Small intestine (tissue), 7 donors: ENCODE data around the gene LMTK3. TPM values are rescaled to one million over a fixed set of nuclear protein-coding genes. Genes with fewer than 3 reads are reported as not detected.
A peak's percentile ranks its signal among the peaks of the same experiment; 100 is the strongest.

Source experiments
- DNase-seq, 2 donors: peaks; one replicate each; pipeline versions ENCODE4 v3.0.0 to v3.0.0-alpha.2; 2013
- FAIRE-seq: peaks from 2 replicates; lab custom pipeline; 2012; peaks lifted over from hg19 to GRCh38; lab: Jason Lieb, UNC
- H3K27ac ChIP-seq, 3 donors: one replicate each; pipeline ENCODE4 v1.5.1; 2013; ENCODE audit warnings: low read length in 2 of 3, mild to moderate bottlenecking in 2 of 3, control low read depth in 1 of 3, inconsistent platforms in 1 of 3, low read depth in 1 of 3, moderate library complexity in 1 of 3
- H3K27me3 ChIP-seq, 3 donors: one replicate each; pipeline ENCODE4 v1.6.1; 2013; ENCODE audit warnings: low read length in 3 of 3, inconsistent platforms in 1 of 3; ENCODE audit not compliant: control insufficient read depth in 3 of 3, insufficient read depth in 3 of 3
- H3K36me3 ChIP-seq, 3 donors: one replicate each; pipeline ENCODE4 v1.6.1; 2013; ENCODE audit warnings: low read length in 3 of 3, inconsistent platforms in 1 of 3, low read depth in 1 of 3, mild to moderate bottlenecking in 1 of 3, moderate library complexity in 1 of 3; ENCODE audit not compliant: control insufficient read depth in 3 of 3, insufficient read depth in 2 of 3
- H3K4me1 ChIP-seq, 3 donors: one replicate each; pipeline ENCODE4 v1.6.1; 2013; ENCODE audit warnings: low read length in 2 of 3, inconsistent platforms in 1 of 3, low read depth in 1 of 3, mild to moderate bottlenecking in 1 of 3, moderate library complexity in 1 of 3; ENCODE audit not compliant: control insufficient read depth in 3 of 3, insufficient read depth in 2 of 3
- H3K4me3 ChIP-seq, 3 donors: one replicate each; pipeline ENCODE4 v1.5.1; 2013; ENCODE audit warnings: low read length in 3 of 3, control low read depth in 1 of 3, inconsistent platforms in 1 of 3, low read depth in 1 of 3, mild to moderate bottlenecking in 1 of 3, moderate library complexity in 1 of 3
- H3K9me3 ChIP-seq, 2 donors: one replicate each; pipeline ENCODE4 v1.6.1; 2013; ENCODE audit warnings: low read depth in 1 of 2, low read length in 1 of 2; ENCODE audit not compliant: control insufficient read depth in 2 of 2, insufficient read depth in 1 of 2
- WGBS, 3 donors: extraction: QIAGEN DNeasy Blood & Tissue Kit; methylation state at CpG; one replicate each; pipeline ENCODE4 v1.1.7; 2013; 5-methylcytosine and 5-hydroxymethylcytosine counted together
- polyA plus RNA-seq, 4 donors: library from polyadenylated mRNA; stranded (reverse) in 3 of 4; unstranded in 1 of 4; fragments of 200-250 nt in 3 of 4; fragments of 120-200 nt in 1 of 4; gene quantifications; one replicate each; pipeline versions ENCODE4 v1.2.1 to v1.2.3, GENCODE V29; 2013
- donor health status: healthy with polysubstance abuse.
- donor health status: control.
- donor health status: control.
- donor health status: Bipolar disorder and iron deficiency.
- donor health status: healthy.

Gene LMTK3
- polyA plus RNA-seq, 4 donors, result 3.6 to 7.6 (median 7.1) TPM

DNA sequence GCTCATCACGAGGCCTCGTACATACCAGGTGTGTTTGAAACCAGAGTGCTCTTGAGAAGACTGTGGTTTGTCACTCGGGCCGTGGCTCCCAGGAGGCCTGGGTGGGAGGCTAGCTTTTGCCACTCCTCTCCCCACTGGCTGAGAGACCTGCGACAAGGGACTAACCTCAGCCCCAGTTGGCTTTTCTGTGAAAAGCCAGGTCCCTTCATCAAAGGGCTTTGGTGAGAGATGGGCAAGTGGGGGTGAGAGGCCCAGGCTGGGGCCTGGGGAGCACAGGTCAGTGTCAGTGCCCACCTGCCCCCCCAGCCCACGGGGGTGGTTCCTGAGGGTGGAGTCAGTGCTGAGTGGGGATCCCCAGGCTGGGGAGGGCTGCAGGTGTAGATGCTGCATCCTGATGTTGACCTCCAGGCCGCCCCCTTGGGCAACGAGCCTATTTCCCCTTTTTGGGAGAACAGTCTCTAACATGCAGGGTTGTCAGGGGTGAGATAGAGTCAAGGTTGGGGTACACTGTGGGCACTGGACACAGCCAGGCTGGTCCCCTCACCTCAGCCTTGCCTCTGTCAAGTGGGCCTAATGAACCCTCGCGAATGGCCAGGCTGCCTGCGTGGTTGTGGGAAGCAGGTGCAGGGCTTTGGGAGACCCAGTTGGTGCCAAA, 55.6 kb downstream of the LMTK3 start:
- Histone ChIP-seq H3K9me3 (no peaks in the 10 kb centered on the region), H3K4me1 (no peaks in the 10 kb centered on the region), H3K27ac (no peak overlapping the region), H3K4me3 (no peak overlapping the region), H3K36me3 (peaks cover 15 to 67% (median 15%) of the 10 kb centered on the region in 3 donors), H3K27me3 (no peaks in the 10 kb centered on the region)
- FAIRE-seq (no peak), DNase-seq (no peak)
- 84 to 92% (median 87%) methylated on average over 11 of the region's 11 CpGs for WGBS, 3 donors

DNA sequence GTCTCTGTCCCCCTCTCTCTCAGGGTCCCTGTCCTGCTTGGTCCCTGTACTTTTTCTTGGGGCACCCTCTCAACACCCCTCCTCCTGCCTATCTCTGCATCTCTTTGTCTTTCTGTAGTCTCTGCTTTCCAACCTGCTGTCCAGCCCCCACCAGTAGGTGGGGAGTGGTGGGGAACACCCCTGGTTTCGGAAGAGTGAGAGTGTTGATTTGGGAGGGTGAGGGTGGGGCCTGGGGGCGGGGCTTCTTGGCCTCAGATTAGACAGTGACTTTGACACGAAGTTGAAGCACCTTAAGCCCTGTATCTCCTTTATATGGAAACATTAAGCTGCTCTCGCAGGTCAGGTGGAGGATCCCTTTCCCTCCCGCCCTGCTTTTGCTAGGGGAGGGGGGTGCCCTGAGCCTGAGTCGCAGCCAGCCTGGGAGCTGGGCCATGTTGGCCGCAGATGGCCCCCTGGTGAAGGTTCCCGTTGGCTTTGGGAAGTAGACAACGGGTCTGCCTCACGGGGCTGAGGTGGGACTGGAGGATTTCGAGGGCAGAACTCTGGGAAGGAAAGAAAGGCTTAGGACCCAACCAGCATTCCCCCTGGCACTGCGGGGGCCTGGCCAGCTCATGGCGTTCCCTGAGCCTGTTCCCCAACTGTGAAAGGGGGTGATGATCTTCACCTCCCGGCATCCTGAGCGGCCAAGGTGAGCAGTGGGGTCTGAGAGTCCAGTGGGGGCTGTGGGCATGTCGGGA, 56.3 kb downstream of the LMTK3 start, which contains the start of gene KCNJ14:
KCNJ14 (plus strand) TSS at position 404 of the 737 bp plus-strand sequence. CDS start 6,151 bp downstream, outside the sequence.
- DNase-seq, result no peak
- Histone ChIP-seq H3K4me3 (no peak within 1 kb of the TSS), H3K4me1 (no peaks in the 10 kb centered on the region), H3K27ac (no peak within 1 kb of the TSS), H3K9me3 (no peaks in the 10 kb centered on the region), H3K36me3 (peaks cover 18 to 74% (median 20%) of the 10 kb centered on the region in 3 donors), H3K27me3 (no peaks in the 10 kb centered on the region)
- no peak for FAIRE-seq
- 86 to 91% (median 86%) methylated on average over 16 of the region's 16 CpGs for WGBS, 3 donors

DNA sequence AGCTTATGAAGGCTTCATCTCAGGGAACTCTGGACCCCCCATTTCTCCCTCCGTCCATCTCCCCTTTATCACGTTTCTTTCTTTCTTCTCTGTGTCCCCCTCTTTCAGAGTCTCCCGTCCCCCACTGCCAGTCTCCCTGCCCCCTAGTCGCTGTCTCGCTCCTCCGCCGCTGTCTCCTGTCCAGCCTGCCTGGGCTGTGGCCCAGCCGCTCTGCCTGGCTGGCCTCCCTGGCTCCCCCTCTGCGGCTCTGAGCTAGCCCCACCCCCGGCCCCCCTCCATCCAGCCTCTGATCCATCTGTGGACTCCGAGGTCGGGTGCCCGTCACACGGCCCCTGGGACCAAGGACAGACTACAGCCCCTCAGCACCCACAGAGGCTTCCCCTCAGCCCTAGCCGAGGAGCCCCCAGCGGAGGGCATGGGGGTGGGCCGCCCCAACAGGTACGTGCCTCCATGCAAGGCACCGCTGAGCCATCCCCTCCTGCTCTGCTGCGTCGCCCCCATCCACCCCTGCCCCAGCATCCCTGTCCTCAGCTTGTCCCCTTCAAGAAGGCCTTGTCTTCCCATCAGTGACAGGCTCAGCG, 57.4 kb downstream of the LMTK3 start:
- Histone ChIP-seq H3K4me1 (no peaks in the 10 kb centered on the region), H3K27me3 (no peaks in the 10 kb centered on the region), H3K36me3 (peaks cover 25 to 85% (median 26%) of the 10 kb centered on the region in 3 donors), H3K9me3 (no peaks in the 10 kb centered on the region), H3K4me3 (no peak overlapping the region), H3K27ac (no peak overlapping the region)
- no peak for FAIRE-seq
- 92 to 96% (median 94%) methylated on average over 22 of the region's 22 CpGs for WGBS, 3 donors
- DNase-seq, result no peak

DNA sequence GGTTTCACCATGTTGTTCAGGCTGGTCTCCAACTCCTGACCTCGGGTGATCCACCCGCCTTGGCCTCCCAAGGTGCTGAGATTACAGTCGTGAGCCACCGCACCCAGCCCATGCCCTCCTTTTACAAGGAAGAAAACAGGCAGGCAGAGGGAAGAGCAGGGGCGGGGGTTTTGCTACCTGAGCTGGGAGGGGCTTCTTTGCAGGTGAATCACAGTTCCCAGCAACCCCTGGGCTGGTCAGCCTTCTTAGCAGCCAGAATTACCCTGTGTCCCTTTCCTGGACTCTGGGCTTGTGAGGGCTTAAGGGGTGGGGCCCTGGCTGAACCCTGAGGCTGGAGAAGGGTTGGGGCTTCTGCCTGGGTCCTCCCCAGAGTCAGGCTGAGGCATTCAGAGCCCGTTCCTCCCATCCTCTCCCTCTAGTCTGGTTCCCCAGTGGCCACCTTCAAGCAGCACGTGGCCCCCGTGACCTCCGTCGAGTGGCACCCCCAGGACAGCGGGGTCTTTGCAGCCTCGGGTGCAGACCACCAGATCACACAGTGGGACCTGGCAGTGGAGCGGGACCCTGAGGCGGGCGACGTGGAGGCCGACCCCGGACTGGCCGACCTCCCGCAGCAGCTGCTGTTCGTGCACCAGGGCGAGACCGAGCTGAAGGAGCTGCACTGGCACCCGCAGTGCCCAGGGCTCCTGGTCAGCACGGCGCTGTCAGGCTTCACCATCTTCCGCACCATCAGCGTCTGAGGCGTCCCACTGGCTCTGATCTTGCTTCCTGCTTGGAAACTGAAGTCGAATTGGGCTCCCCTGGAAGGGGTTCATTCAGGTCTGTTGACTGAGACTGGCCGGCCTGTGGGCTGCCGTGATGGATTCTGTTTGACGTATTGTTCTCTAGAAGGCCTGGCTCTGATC, 59.1 kb downstream of the LMTK3 start:
- FAIRE-seq, result no peak

DNA sequence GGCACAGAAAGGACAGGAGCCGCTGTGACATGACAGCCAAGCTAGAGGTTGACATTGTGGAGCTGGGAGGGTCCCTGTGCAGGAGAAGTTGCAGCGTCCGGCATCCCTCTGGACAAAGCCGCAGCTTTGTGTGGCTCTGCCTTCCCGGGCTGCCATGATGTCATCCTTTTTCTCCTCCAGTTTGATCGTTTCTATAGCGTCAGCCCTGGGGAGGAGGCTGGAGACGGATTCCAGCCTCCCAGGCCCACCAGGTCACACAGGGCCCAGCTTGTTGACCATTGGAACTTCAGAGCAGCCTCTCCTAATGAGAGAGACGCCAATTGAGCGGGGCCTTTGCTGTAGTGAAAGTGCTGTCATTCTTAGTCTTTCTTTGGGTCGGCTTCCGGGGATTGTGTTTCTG, 60.0 kb downstream of the LMTK3 start:
- no peak for DNase-seq
- 89 to 91% (median 91%) methylated on average over 12 of the region's 12 CpGs for WGBS, 3 donors
- Histone ChIP-seq H3K27ac (no peak overlapping the region), H3K27me3 (no peaks in the 10 kb centered on the region), H3K9me3 (no peaks in the 10 kb centered on the region), H3K4me1 (peaks cover 0 to 2% (median under 1%) of the 10 kb centered on the region in 3 donors), H3K36me3 (peaks cover 25 to 90% (median 27%) of the 10 kb centered on the region in 3 donors), H3K4me3 (no peak overlapping the region)
- no peak for FAIRE-seq

More for the DNA sequence above, 59.1 kb downstream of the LMTK3 start:
- no peak overlapping the region for H3K27ac ChIP-seq
- DNase-seq, result peak in 1 of 2 donors; percentile 23
- peaks cover 25 to 93% (median 30%) of the 10 kb centered on the region in 3 donors for H3K36me3 ChIP-seq
- H3K4me1 ChIP-seq, result no peaks in the 10 kb centered on the region
- 85 to 89% (median 86%) methylated on average over 33 of the region's 33 CpGs for WGBS, 3 donors
- H3K27me3 ChIP-seq, result no peaks in the 10 kb centered on the region
- no peaks in the 10 kb centered on the region for H3K9me3 ChIP-seq
- H3K4me3 ChIP-seq, result no peak overlapping the region

DNA sequence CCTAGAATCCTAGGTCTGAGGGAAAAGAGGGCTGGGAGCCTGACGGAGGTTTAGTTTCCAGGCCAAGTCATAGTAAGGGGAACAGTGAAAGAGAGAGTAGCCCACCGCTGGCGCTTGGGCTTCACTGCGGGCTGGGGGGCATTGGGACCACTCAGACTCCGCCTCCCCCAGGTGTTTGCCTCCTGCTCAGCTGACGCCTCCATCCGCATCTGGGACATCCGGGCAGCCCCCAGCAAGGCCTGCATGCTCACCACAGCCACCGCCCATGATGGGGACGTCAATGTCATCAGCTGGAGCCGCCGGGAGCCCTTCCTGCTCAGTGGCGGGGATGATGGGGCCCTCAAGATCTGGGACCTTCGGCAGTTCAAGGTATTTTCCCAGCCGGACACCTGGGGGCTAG, 60.8 kb downstream of the LMTK3 start:
- no peak for FAIRE-seq
- H3K36me3 ChIP-seq, result peaks cover 25 to 83% (median 26%) of the 10 kb centered on the region in 3 donors
- H3K4me3 ChIP-seq, result no peak overlapping the region
- H3K27me3 ChIP-seq, result no peaks in the 10 kb centered on the region
- no peak overlapping the region for H3K27ac ChIP-seq
- 94 to 95% (median 95%) methylated on average over 15 of the region's 15 CpGs for WGBS, 3 donors
- no peaks in the 10 kb centered on the region for H3K9me3 ChIP-seq
- DNase-seq, result no peak
- H3K4me1 ChIP-seq, result peaks cover 0 to 5% (median 4%) of the 10 kb centered on the region in 3 donors

DNA sequence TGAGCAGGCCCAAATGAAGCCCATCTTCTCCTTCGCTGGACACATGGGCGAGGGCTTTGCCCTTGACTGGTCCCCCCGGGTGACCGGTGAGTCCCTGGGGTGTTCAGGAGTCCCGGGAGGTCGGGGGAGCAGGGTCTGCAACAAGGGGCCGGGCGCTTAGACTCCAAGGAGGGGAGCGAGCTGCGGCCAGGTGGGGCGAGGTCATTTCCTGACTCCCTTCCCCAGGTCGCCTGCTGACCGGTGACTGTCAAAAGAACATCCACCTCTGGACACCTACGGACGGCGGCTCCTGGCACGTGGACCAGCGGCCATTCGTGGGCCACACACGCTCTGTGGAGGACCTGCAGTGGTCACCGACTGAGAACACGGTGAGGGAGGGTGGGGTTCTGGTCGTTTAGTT, 61.2 kb downstream of the LMTK3 start:
- Histone ChIP-seq H3K4me1 (peaks cover 0 to 6% (median 4%) of the 10 kb centered on the region in 3 donors), H3K9me3 (no peaks in the 10 kb centered on the region), H3K27ac (no peak overlapping the region), H3K36me3 (peaks cover 25 to 79% (median 26%) of the 10 kb centered on the region in 3 donors), H3K27me3 (peaks cover 0 to under 1% (median 0%) of the 10 kb centered on the region in 3 donors), H3K4me3 (no peak overlapping the region)
- WGBS, 3 donors, result 94 to 95% (median 94%) methylated on average over 23 of the region's 23 CpGs
- FAIRE-seq (no peak), DNase-seq (no peak)
